GM21619 (cell line): ENCODE data around the gene PRSS56.
"Not testable (repeated sequence)": the region's sequence is repeated elsewhere in the genome, so short reads cannot be mapped to it uniquely, and the experiment has no call there.

ENCODE experiments used
- ATAC-seq: cut with Tn5 transposase; IDR thresholded peaks from one replicate; pipeline ENCODE4 v1.9.1; 2021; ENCODE audit not compliant: unreplicated experiment

The PRSS56 gene

DNA sequence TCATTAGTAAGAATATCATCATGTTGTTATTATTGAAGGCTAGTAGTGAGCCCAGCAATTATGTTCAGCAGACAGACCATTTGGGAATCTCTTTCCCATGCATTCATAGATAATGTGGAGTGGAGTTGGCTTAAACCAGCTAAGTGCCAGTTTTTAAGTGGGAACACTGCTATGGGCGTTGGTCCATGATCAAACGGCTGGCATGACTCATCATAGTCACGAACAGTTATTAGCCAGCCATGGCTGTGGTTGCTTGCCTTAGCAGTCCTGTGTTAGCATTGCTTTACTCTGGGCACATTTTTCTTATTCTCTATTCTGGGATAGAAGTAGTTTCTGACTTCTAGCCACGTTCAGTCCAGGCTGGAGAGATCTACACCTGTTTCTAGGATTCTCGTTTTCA is 48.0 kb downstream of the PRSS56 start:
- no peak for ATAC-seq

DNA sequence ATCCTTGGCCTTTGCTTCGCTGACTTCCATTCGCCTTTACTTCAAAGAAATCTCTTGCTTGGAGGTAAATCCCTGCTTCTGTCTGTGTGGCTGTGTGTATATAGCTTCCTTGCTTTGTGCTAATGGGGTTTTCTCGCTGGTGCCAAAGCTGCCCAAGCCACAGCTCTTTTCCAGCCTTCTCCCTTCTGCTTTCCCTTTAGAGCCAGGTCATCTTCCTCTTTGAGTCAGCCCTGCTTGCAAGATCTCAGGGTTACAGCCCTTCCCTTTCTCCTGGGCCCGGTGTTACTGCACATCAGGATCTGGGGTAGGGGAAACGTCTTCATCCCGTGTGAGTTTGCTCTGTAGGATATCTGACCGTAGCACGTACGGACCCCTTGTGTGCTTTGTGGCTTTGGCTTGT is 49.4 kb downstream of the PRSS56 start:
- no peak for ATAC-seq

DNA sequence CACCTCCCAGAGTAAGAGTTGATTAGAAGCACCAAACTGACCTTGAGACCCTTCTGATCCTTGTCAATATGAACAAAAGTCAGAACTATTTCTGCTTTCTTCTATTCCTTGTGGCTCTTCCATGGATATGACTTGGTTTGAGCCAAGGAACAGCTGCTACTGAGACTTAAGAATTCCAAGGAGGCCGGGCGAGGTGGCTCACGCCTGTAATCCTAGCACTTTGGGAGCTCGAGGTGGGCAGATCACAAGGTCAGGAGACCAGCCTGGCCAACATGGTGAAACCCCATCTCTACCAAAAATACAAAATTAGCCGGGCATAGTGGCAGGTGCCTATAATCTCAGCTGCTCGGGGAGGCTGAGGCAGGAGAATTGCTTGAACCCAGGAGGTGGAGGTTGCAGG is 50.3 kb downstream of the PRSS56 start:
- ATAC-seq: not testable (repeated sequence)

DNA sequence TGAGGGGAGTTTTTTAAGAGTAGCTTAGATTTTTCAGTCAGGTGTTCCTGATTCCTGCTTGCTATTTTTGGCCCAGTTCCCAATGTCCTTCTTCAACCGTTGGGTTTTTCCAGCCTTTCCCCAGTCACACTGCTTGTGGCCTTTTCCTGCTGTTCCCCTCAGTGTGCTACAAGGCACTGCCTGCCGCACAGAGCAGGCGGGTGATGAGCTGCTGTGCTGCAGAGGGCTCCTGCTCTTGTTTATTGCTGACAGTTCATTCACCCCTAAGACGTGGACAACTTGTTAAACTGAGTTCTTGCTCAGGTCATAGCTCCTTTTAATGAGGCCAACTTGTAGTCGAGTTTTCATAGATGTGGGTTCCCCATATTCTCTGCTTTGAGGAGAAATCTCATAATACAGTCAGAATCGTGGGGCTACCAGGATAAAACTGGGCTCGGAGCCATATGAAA is 50.9 kb downstream of the PRSS56 start:
- no peak for ATAC-seq

DNA sequence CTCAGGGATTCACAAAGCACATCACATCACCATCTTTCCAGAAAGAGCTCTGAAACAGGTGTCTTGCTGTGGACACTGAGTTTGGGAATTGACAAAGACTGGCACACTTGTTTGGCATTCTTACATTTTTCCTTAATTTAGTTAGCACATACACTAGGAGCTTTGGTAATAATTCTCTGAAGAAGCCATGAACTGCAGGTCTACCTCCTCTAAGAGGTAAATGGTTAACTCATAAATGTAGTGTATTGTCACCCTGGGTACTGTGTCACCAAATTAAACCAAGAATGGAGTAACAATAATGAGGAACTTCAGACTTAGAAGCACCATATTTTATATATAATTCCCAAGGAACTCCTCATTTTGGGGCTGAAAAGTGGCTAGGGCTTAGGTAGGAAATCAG is 52.9 kb downstream of the PRSS56 start:
- ATAC-seq: no peak

DNA sequence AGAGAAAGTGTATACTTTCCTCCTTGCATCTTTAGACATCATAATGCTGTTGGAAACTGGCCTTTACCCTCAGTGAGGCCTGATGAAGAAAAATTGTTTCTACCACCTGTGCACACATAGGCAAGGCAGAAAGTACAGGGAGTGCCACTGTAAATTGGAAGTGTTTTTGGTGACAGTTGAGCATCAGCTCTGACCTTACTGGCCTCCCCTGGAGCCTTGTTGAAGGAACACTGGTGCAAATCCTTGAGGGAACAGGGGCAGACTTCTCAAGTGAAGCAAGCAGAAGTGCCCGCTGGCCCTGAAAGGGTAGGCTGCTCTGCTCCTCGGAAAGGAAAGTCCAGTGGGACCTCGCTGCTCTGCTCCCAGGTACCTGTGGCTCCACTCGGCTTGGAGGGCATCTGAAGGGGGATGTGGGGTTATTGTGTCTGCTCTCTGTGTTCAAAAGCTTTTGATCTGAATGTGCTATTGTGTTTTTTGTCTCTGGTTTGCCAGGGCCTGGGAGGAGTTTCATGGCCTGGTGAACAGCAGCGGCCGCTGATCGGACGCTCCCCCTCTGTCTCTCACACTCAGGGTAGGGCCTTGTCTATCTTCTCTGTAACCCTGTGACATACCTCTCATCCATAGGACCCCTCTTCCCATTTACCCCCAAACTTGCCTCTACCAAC is 53.7 kb downstream of the PRSS56 start:
- no peak for ATAC-seq

DNA sequence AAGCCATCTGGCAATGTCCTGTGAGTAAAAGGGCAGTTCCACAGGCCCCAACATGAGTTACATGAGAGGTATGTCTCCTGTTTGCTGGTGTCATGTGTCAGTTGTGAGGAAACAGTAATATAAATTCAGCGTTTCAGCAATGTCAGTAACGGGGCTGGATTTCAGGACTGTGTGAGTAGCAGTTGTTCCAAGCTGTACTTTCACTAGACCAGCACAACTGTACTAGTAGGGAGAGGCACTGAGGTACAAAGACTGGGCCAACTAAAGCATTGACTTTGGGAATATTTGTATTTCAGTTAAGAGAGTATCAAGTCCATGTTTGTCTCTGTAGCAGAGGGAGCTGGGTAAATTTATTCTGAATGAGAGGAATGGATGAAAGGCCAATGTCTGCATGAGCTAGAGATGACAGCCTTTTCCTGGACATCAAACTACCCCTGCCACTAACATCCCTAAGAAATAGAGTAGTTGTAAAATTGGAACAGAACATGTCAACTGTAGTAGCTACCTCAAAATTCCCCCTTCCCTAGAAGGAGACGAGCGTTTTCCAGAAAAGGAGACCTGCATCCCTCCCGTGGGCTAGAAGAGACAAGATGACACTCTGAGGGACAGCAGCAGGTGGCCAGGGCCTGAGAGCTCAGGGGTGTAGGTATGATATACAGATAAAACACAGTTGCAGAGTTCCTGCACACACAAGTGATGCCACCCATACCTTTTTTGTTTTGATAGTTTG is 54.7 kb downstream of the PRSS56 start:
- ATAC-seq: no peak
